GM19452 (cell line): ENCODE data around the gene BDH1.
A peak's percentile ranks its signal among the peaks of the same experiment; 100 is the strongest.
"Not testable (repeated sequence)": the region's sequence is repeated elsewhere in the genome, so short reads cannot be mapped to it uniquely, and the experiment has no call there.

Experiments
- ATAC-seq: cut with Tn5 transposase; IDR thresholded peaks from one replicate; pipeline ENCODE4 v1.9.1; 2021; ENCODE audit not compliant: unreplicated experiment

BDH1 gene, protein sequence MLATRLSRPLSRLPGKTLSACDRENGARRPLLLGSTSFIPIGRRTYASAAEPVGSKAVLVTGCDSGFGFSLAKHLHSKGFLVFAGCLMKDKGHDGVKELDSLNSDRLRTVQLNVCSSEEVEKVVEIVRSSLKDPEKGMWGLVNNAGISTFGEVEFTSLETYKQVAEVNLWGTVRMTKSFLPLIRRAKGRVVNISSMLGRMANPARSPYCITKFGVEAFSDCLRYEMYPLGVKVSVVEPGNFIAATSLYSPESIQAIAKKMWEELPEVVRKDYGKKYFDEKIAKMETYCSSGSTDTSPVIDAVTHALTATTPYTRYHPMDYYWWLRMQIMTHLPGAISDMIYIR

GRCh38 chr3:197555281-197556261 lies at the start of gene BDH1:
Gene BDH1, minus strand, starts transcription at chr3:197555968. Its CDS starts 9,525 bp downstream, at chr3:197546443.
- peak; percentile 32 for ATAC-seq

GRCh38 chr3:197603317-197603933 lies 47.7 kb upstream of the BDH1 start:
- ATAC-seq, result no peak

GRCh38 chr3:197602351-197602750 lies 46.6 kb upstream of the BDH1 start:
- not testable (repeated sequence) for ATAC-seq

GRCh38 chr3:197601566-197601840 lies 45.7 kb upstream of the BDH1 start:
- ATAC-seq, result not testable (repeated sequence)

GRCh38 chr3:197600796-197601565 lies 45.2 kb upstream of the BDH1 start:
- no peak for ATAC-seq

- ATAC-seq, result peak; percentile 63
Observed at GRCh38 chr3:197599089-197599765, 43.5 kb upstream of the BDH1 start.

DNA sequence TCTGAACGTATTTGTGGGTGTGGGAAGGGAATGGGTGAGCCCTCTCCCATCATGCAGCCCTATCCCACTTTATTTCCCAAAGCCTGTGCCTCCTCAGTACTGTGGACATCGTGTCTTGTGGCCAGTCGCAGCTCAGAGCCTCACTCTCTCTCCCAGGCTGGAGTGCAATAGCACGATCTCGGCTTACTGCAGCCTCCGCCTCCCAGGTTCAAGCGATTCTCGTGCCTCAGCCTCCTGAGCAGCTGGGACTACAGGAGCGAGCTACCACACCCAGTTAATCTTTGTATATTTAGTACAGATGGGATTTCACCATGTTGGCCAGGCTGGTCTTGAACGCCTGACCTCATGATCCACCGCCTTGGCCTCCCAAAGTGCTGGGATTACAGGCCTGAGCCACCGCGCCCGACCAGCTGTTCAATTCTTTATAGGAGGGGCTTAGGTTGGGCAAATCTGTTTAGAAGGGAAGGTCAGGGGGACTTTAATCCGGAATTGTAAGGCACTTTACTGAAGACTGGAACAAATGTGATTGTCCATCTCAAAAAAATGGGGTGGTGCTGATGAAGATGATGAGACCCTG lies 42.7 kb upstream of the BDH1 start:
- no peak for ATAC-seq

DNA sequence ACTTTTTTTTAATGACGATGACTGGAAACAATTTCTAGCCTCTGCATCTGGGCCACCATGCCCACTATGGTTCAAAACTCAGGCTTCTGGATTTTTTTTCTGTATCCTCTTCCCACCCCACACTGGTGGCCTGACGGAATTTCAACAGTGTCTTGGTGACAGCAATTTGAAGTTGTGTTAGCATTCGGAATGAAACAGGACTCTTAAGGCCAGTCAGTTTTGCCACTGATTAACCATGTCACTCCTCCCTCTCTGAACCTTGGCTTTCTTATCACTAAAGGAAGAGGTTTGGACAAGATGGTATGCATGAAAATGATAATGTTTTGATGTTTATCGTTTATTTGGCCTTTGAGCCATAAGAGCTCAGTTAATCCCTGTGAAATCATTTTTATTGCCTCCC lies 41.6 kb upstream of the BDH1 start:
- ATAC-seq, result no peak

GRCh38 chr3:197595470-197596185 lies 39.9 kb upstream of the BDH1 start:
- ATAC-seq, result no peak

GRCh38 chr3:197593046-197593380 lies 37.2 kb upstream of the BDH1 start:
- ATAC-seq, result no peak

DNA sequence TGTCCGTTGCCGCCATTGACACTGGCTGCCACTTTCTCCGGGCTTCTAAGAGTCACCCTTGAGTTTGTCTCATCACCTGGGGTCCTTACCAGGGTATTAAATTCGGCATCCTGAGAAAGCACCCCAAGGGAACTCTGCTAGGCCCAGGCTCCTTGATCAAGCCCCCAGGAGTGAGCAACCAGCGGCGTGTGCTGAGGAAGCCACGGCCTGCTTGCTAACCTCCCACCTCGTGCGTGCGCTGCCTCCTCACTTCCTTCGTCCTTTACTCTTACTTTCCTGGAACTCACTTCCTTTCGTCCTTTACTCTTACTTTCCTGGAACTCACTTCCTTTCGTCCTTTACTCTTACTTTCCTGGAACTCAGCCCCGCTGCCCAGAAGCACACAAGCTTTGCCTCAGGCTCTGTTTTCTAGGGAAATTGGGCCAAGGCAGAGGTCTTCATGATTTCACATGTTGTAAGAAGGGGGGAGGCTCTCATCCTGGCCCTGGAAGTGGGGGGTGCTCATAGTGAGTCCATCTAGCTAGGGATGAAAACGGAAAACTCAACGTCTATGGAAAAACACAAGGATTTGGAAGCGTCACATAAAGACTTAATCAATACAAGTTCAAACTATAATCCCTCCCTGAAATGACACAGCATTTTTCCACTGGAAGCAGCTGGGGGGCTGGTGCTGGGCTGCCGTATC lies 36.7 kb upstream of the BDH1 start:
- ATAC-seq, result no peak

GRCh38 chr3:197591816-197592215 lies 36.0 kb upstream of the BDH1 start:
- no peak for ATAC-seq

- no peak for ATAC-seq
Observed at GRCh38 chr3:197590313-197590962, 34.7 kb upstream of the BDH1 start.

DNA sequence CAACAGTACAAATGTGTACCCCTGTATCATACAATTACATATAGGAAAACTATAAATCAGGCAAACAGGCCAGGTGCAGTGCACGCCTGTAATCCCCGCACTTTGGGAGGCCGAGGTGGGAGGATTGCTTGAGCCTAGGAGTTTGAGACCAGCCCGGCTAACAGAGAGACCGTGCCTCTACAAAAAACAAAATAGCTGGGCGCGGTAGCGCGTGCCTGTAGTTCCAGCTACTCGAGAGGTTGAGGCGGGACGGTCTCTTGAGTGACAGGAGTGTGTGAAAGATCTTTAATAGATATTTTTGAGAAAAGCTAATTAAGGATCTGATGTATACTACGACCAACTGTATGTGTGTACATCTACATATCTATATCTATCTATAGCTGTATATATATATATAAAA lies 33.8 kb upstream of the BDH1 start:
- ATAC-seq, result no peak

- ATAC-seq, result not testable (repeated sequence)
Observed at GRCh38 chr3:197586768-197587167, 31.0 kb upstream of the BDH1 start.

- no peak for ATAC-seq
Observed at GRCh38 chr3:197586181-197586580, 30.4 kb upstream of the BDH1 start.

GRCh38 chr3:197584733-197585132 lies 29.0 kb upstream of the BDH1 start:
- no peak for ATAC-seq

- ATAC-seq, result no peak
Observed at GRCh38 chr3:197583371-197583770, 27.6 kb upstream of the BDH1 start.
